GM12878 (cell line): ENCODE measurements around the gene KNSTRN. TPM values are rescaled to one million over a fixed set of nuclear protein-coding genes. Genes with fewer than 3 reads are reported as not detected.

ENCODE experiments used
- ATAC-seq: fragments of 200-7000 bp; cut with Tn5 transposase; 3 replicates; pipeline ENCODE4 v1.9.1; 2020; ENCODE audit warnings: mild to moderate bottlenecking, moderate library complexity
- BruUV-seq: library from RNA; stranded (reverse); fragments of 400-500 nt; replicated peaks from 2 replicates; lab custom pipeline; 2021; lab: Mats Ljungman, UMichigan
- CTCF ChIA-PET: fragments of 300-600 bp; sonication (Branson Sonifier 250); formaldehyde crosslinking; extraction: SDS; loops from one replicate; lab custom pipeline; 2021; ENCODE audit warnings: inconsistent platforms; lab: Yijun Ruan, JAX
- POLR2A ChIA-PET: fragments of 350-600 bp; formaldehyde crosslinking; extraction: SDS; loops from one replicate; lab custom pipeline; 2021; ENCODE audit warnings: inconsistent platforms; lab: Charles Lee
- RAD21 ChIA-PET: fragments of 300-600 bp; sonication (Branson Sonifier 250); formaldehyde crosslinking; loops from one replicate; lab custom pipeline; 2023; ENCODE audit warnings: antibody characterized with exemption; ENCODE audit not compliant: unreplicated experiment; lab: Charles Lee
- SMC1A ChIA-PET: fragments of 300-600 bp; sonication (Branson Sonifier 250); formaldehyde crosslinking; loops from one replicate; lab custom pipeline; 2023; ENCODE audit not compliant: unreplicated experiment, uncharacterized antibody; lab: Charles Lee
- DNase-seq: peaks from one replicate; pipeline ENCODE4 v3.0.0-alpha.2; 2011; ENCODE audit warnings: low read depth, low spot score
- FAIRE-seq: peaks from 3 replicates; lab custom pipeline; 2011; peaks lifted over from hg19 to GRCh38; lab: Jason Lieb, UNC
- H2AFZ ChIP-seq: 2 replicates; pipeline ENCODE4 v1.6.0; 2011; ENCODE audit warnings: low read depth, low read length, control low read depth; ENCODE audit not compliant: control insufficient read depth
- H3K27ac ChIP-seq: 2 replicates; pipeline ENCODE4 v1.5.1; 2011; ENCODE audit warnings: control low read depth; ENCODE audit not compliant: control insufficient read depth, insufficient read depth
- H3K27me3 ChIP-seq, 2 experiments: replicated peaks in 1 of 2; 2 replicates each; pipeline versions ENCODE4 v1.6.0 to v1.6.1; 2011; ENCODE audit warnings: low read length in 1 of 2; ENCODE audit not compliant: control insufficient read depth in 2 of 2, insufficient read depth in 2 of 2
- H3K36me3 ChIP-seq, 2 experiments: 2 replicates each; pipeline ENCODE4 v1.5.1; 2011; ENCODE audit warnings: low read length in 1 of 2; ENCODE audit not compliant: control insufficient read depth in 2 of 2, insufficient read depth in 2 of 2
- H3K4me1 ChIP-seq: 2 replicates; pipeline ENCODE4 v1.6.1; 2011; ENCODE audit warnings: mild to moderate bottlenecking, low read length, moderate library complexity, mixed read lengths; ENCODE audit not compliant: control insufficient read depth, insufficient read depth
- H3K4me2 ChIP-seq: 2 replicates; pipeline ENCODE4 v1.6.0; 2011; ENCODE audit warnings: control low read depth; ENCODE audit not compliant: control insufficient read depth, insufficient read depth
- H3K4me3 ChIP-seq: fragments of 200-600 bp; sonication (generic); 2 replicates; pipeline ENCODE4 v1.5.1; 2016
- H3K79me2 ChIP-seq: 2 replicates; pipeline ENCODE4 v1.6.0; 2011; ENCODE audit warnings: low read length; ENCODE audit not compliant: control insufficient read depth, insufficient read depth
- H3K9ac ChIP-seq: 2 replicates; pipeline ENCODE4 v1.8.0; 2011; ENCODE audit warnings: low read length, control low read depth, mixed read lengths; ENCODE audit not compliant: control insufficient read depth, insufficient read depth
- H3K9me3 ChIP-seq: replicated peaks from 3 replicates; pipeline ENCODE4 v1.5.1; 2011; ENCODE audit warnings: mild to moderate bottlenecking, low read length; ENCODE audit not compliant: control insufficient read depth, insufficient read depth
- H4K20me1 ChIP-seq: 2 replicates; pipeline ENCODE4 v1.6.0; 2011; ENCODE audit not compliant: control insufficient read depth, insufficient read depth
- EED ChIP-seq: sonication (generic); IDR thresholded peaks from 2 replicates; pipeline ENCODE4 v1.6.1; 2016; ENCODE audit warnings: antibody characterized with exemption, low read depth
- EZH2 ChIP-seq: IDR thresholded peaks from 2 replicates; pipeline ENCODE4 v1.6.1; 2012; ENCODE audit warnings: low read depth, mild to moderate bottlenecking, control low read depth, inconsistent platforms, low read length, borderline replicate concordance; ENCODE audit not compliant: control insufficient read depth
- MEF2B ChIP-seq: fragments of 450-650 bp; IDR thresholded peaks from 2 replicates; pipeline ENCODE4 v1.6.1; 2018; ENCODE audit warnings: mild to moderate bottlenecking, moderate library complexity; ENCODE audit not compliant: partially characterized antibody, poor library complexity, severe bottlenecking
- MXI1 ChIP-seq: fragments of 150-350 bp; IDR thresholded peaks from 2 replicates; pipeline ENCODE4 v1.6.1; 2011; ENCODE audit warnings: low read depth, mild to moderate bottlenecking, inconsistent platforms, low read length, improper control_type of control experiment
- POLR2A ChIP-seq: IDR thresholded peaks from 2 replicates; pipeline ENCODE4 v1.6.1; 2011; ENCODE audit warnings: low read depth, mild to moderate bottlenecking, low read length
- POLR2AphosphoS5 ChIP-seq: IDR thresholded peaks from 2 replicates; pipeline ENCODE4 v1.6.1; 2011; ENCODE audit warnings: mild to moderate bottlenecking, low read length, inconsistent platforms
- TAF1 ChIP-seq: IDR thresholded peaks from 2 replicates; pipeline ENCODE4 v1.6.1; 2011; ENCODE audit warnings: mild to moderate bottlenecking, low read depth, low read length, borderline replicate concordance
- TCF12 ChIP-seq: IDR thresholded peaks from 2 replicates; pipeline ENCODE4 v1.6.1; 2011; ENCODE audit warnings: low read depth, mild to moderate bottlenecking, low read length
- WGBS: methylation state at CpG from one replicate; pipeline ENCODE4 v1.1.6; 2016; ENCODE audit warnings: low lambda C conversion rate; ENCODE audit not compliant: insufficient replicate concordance, insufficient coverage; ENCODE audit errors: missing lambda C conversion rate; 5-methylcytosine and 5-hydroxymethylcytosine counted together
- in situ Hi-C: fragments of 300-500 bp; cut with MboI; formaldehyde crosslinking; loops from 9 replicates; pipeline ENCODE4 v1.14.3; 2018; ENCODE audit warnings: mixed read lengths
- intact Hi-C: fragments of 100-400 bp; cut with micrococcal nuclease; formaldehyde crosslinking; loops from one replicate; pipeline ENCODE4 v1.14.2; 2022; ENCODE audit not compliant: unreplicated experiment
- polyA plus RNA-seq, 11 experiments: library from polyadenylated mRNA; depleted of rRNA in 4 of 11; unstranded in 6 of 11; stranded (reverse) in 5 of 11; fragments of >200 nt; fragmentation: Nextera tagmentation in 4 of 11; fragmentation: Illumina TruSeq in 1 of 11; extraction: Ambion mirVana in 4 of 11; extraction: Trizol in 1 of 11; gene quantifications; 1 replicate in 1 of 11; 2 replicates in 10 of 11; pipeline versions ENCODE4 v1.2.1 to v1.2.3, GENCODE V29; 2011 to 2016; ENCODE audit warnings: inconsistent platforms in 2 of 11, missing spikeins in 2 of 11, low read depth in 1 of 11
- total RNA-seq, 4 experiments: library from RNA; depleted of rRNA in 3 of 4; stranded (reverse); fragments of >200 nt in 3 of 4; fragmentation: Illumina TruSeq in 1 of 4; extraction: Trizol in 1 of 4; gene quantifications; 2 replicates each; pipeline versions ENCODE4 v1.2.1 to v1.2.3, GENCODE V29; 2013 to 2021
- TF ChIP-seq, protein P1 (sequence below): fragments of 450-650 bp; conservative IDR thresholded peaks from 2 replicates; pipeline ENCODE4 v1.6.1; 2017; ENCODE audit warnings: mild to moderate bottlenecking, moderate library complexity
- TF ChIP-seq, protein P2 (sequence below): IDR thresholded peaks from 2 replicates; pipeline ENCODE4 v1.6.1; 2012; ENCODE audit warnings: low read depth, low read length, improper control_type of control experiment

The KNSTRN gene
- total and polyA plus RNA-seq, 10 of the 15 experiments (the other 5 are each of a cell fraction or from before 2014, with no cell fraction given): 30.3 to 72.1 (median 47.1) TPM

DNA sequence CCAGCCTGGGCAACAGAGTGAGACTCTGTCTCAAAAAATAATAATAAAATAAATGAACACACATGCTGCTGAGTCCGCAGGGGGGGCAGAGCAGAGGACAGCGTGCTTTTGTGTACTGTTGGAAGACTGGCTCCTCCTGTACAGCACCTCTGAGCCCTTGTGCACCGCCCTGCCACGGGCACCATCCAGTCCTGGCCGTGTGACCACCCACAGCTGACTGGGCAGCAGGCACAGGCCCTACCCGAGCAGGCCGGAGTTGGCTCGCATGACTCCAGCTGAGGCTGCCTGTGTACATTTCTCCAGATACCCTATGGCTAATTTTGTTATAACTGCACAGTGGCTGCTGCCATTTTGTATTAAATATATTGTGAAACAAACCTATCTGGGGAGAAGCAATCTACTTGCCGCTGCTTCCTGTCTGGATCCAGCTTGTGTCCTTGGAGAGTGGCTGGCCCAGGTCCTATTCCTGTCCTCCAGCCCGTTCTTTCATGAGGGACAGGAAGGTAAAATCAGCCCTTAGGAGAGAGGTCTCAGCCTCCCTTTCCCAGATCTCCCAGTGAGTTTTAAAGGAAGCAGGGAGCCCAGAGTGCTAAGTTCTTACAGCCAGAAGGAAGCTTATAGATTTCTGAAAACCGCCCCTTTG lies 37.7 kb downstream of the KNSTRN start:
- H3K4me3 ChIP-seq: no peak overlapping the region
- ChIA-PET RAD21 (interaction anchor here (0.9 kb wide), 1 partner anchor 11 kb away, joined by 3 read pairs; no protein-coding TSS in a partner anchor), CTCF (interaction anchor here (0.5 to 6.6 kb wide), 8 partner anchors 11 to 134 kb away, joined by 3 to 111 read pairs (median 6); partner anchors contain the start of genes CCDC9B and INAFM2), POLR2A (interaction anchor here (0.9 kb wide), 1 partner anchor 14 kb away, joined by 3 read pairs; the partner anchor contains the start of gene IVD), SMC1A (interaction anchor here (0.7 to 1.6 kb wide), 4 partner anchors 13 to 367 kb away, joined by 3 read pairs; no protein-coding TSS in a partner anchor)
- no peaks in the 10 kb centered on the region for H3K4me1 ChIP-seq
- intact Hi-C loops (loop anchor here (5.0 kb wide), 1 partner anchor 143 kb away; no protein-coding TSS in a partner anchor), in situ Hi-C loops (loop anchor here (5.0 kb wide), 1 partner anchor 73 kb away; no protein-coding TSS in a partner anchor)
- H3K79me2 ChIP-seq: no peaks in the 10 kb centered on the region
- peaks cover 6 to 10% of the 10 kb centered on the region in 2 experiments; a peak in 3 of 4 replicates for H3K36me3 ChIP-seq
- no peak for DNase-seq
- no peak for FAIRE-seq
- no peak for TF ChIP-seq MXI1
- 0 out of 2 replicates have a peak, but pooled peaks have one; percentile 33 for TF ChIP-seq POLR2A
- no peak overlapping the region for H3K27ac ChIP-seq
- no peak for ATAC-seq
- H3K27me3 ChIP-seq: no peaks in the 10 kb centered on the region
- no peak overlapping the region for H3K4me2 ChIP-seq
- H3K9me3 ChIP-seq: no peaks in the 10 kb centered on the region
- no TSS peak for BruUV-seq
- H4K20me1 ChIP-seq: no peaks in the 10 kb centered on the region
- no peak overlapping the region for H3K9ac ChIP-seq
- WGBS: 75% methylated on average over 11 of the region's 11 CpGs
- no peak overlapping the region for H2AFZ ChIP-seq

DNA sequence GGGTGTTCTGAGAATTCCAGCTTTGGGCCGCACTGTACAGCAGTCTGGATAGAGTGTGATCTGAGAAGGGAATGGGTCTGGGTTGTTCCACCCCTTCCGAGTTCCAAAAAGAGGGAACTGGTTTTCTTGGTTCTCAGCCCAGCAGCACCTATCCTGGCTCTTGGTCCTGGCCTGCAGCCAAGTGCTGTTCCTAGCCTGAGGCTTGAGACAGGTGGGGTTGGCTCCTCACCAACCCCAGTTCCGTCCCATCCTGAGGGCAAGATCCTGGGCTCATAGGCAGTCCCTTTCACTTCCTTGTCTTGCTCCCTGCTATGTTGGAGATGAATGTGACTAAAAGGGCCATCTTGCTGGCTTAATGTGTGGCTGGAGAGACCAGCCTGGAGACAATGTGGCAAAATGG lies 38.3 kb downstream of the KNSTRN start:
- no peak overlapping the region for H3K27ac ChIP-seq
- no peak overlapping the region for H3K4me3 ChIP-seq
- H3K9ac ChIP-seq: no peak overlapping the region
- no peaks in the 10 kb centered on the region for H3K9me3 ChIP-seq
- H2AFZ ChIP-seq: no peak overlapping the region
- H4K20me1 ChIP-seq: no peaks in the 10 kb centered on the region
- H3K36me3 ChIP-seq: peaks cover 1 to 5% of the 10 kb centered on the region in 2 experiments; a peak in 2 of 4 replicates
- no peak overlapping the region for H3K4me2 ChIP-seq
- FAIRE-seq (no peak), DNase-seq (no peak), ATAC-seq (no peak)
- CTCF ChIA-PET: interaction anchor here (0.6 to 6.6 kb wide), 13 partner anchors 12 to 203 kb away, joined by 3 to 111 read pairs (median 4); partner anchors contain the start of genes CCDC9B and INAFM2
- in situ Hi-C loops (loop anchor here (5.0 kb wide), 1 partner anchor 73 kb away; no protein-coding TSS in a partner anchor), intact Hi-C loops (loop anchor here (5.0 kb wide), 1 partner anchor 143 kb away; no protein-coding TSS in a partner anchor)
- BruUV-seq: no TSS peak
- SMC1A ChIA-PET: interaction anchor here (0.7 to 1.6 kb wide), 5 partner anchors 22 to 367 kb away, joined by 3 to 5 read pairs (median 3); partner anchors contain the start of gene KNSTRN
- H3K4me1 ChIP-seq: no peaks in the 10 kb centered on the region
- WGBS: 67% methylated on average over 3 of the region's 3 CpGs
- RAD21 ChIA-PET: interaction anchor here (0.9 kb wide), 1 partner anchor 11 kb away, joined by 3 read pairs; no protein-coding TSS in a partner anchor
- H3K27me3 ChIP-seq: no peaks in the 10 kb centered on the region
- no peaks in the 10 kb centered on the region for H3K79me2 ChIP-seq
- POLR2A ChIA-PET: interaction anchor here (0.9 kb wide), 1 partner anchor 15 kb away, joined by 3 read pairs; the partner anchor contains the start of gene IVD
- TF ChIP-seq, protein P1, sequence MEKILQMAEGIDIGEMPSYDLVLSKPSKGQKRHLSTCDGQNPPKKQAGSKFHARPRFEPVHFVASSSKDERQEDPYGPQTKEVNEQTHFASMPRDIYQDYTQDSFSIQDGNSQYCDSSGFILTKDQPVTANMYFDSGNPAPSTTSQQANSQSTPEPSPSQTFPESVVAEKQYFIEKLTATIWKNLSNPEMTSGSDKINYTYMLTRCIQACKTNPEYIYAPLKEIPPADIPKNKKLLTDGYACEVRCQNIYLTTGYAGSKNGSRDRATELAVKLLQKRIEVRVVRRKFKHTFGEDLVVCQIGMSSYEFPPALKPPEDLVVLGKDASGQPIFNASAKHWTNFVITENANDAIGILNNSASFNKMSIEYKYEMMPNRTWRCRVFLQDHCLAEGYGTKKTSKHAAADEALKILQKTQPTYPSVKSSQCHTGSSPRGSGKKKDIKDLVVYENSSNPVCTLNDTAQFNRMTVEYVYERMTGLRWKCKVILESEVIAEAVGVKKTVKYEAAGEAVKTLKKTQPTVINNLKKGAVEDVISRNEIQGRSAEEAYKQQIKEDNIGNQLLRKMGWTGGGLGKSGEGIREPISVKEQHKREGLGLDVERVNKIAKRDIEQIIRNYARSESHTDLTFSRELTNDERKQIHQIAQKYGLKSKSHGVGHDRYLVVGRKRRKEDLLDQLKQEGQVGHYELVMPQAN: no peak
- TF ChIP-seq EED: no peak
- TF ChIP-seq TCF12: no peak
- no peak for TF ChIP-seq TAF1
- no peak for TF ChIP-seq POLR2AphosphoS5
- TF ChIP-seq, protein P2, sequence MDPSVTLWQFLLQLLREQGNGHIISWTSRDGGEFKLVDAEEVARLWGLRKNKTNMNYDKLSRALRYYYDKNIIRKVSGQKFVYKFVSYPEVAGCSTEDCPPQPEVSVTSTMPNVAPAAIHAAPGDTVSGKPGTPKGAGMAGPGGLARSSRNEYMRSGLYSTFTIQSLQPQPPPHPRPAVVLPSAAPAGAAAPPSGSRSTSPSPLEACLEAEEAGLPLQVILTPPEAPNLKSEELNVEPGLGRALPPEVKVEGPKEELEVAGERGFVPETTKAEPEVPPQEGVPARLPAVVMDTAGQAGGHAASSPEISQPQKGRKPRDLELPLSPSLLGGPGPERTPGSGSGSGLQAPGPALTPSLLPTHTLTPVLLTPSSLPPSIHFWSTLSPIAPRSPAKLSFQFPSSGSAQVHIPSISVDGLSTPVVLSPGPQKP: no peak
- no peak for TF ChIP-seq EZH2
- TF ChIP-seq MEF2B: no peak
